Caco-2 (cell line): ENCODE results near the gene DRAP1. TPM values are rescaled to one million over a fixed set of nuclear protein-coding genes. Genes with fewer than 3 reads are reported as not detected.

Experiments
- BruUV-seq: library from RNA; stranded (reverse); fragments of 400-500 nt; replicated peaks from 2 replicates; lab custom pipeline; 2021; lab: Mats Ljungman, UMichigan
- CTCF ChIA-PET: fragments of 300-600 bp; sonication (Branson Sonifier 250); formaldehyde crosslinking; loops from one replicate; lab custom pipeline; 2022; ENCODE audit warnings: antibody characterized with exemption; lab: Charles Lee
- POLR2A ChIA-PET: fragments of 300-600 bp; sonication (Branson Sonifier 250); formaldehyde crosslinking; loops from one replicate; lab custom pipeline; 2022; ENCODE audit warnings: antibody characterized with exemption; lab: Charles Lee
- DNase-seq, 2 experiments: peaks; one replicate each; pipeline versions ENCODE4 v3.0.0 to v3.0.0-alpha.2; 2020 to 2022
- H3K27me3 ChIP-seq: replicated peaks from 2 replicates; pipeline ENCODE4 v1.6.0; 2011; ENCODE audit warnings: low read length; ENCODE audit not compliant: control insufficient read depth, insufficient read depth
- H3K36me3 ChIP-seq: 2 replicates; pipeline ENCODE4 v1.5.1; 2011; ENCODE audit warnings: low read length; ENCODE audit not compliant: control insufficient read depth, insufficient read depth
- H3K4me1 ChIP-seq: fragments of 250-450 bp; sonication (Bioruptor Pico); 2 replicates; pipeline ENCODE4 v1.5.1; 2020; ENCODE audit warnings: mild to moderate bottlenecking
- H3K4me3 ChIP-seq: 2 replicates; pipeline ENCODE4 v1.5.1; 2011; ENCODE audit warnings: low read depth, mild to moderate bottlenecking, control low read depth, low read length
- H3K9me3 ChIP-seq: fragments of 250-450 bp; sonication (Bioruptor Pico); 2 replicates; pipeline ENCODE4 v1.5.1; 2020; ENCODE audit warnings: mild to moderate bottlenecking, moderate library complexity
- H3K27ac Mint-ChIP-seq: one replicate; pipeline ENCODE4 v1.8.0; 2022; ENCODE audit warnings: mixed read lengths; ENCODE audit not compliant: unreplicated experiment
- H3K27me3 Mint-ChIP-seq: one replicate; pipeline ENCODE4 v1.8.0; 2022; ENCODE audit warnings: mixed read lengths; ENCODE audit not compliant: insufficient read depth, unreplicated experiment
- H3K36me3 Mint-ChIP-seq: one replicate; pipeline ENCODE4 v1.8.0; 2022; ENCODE audit warnings: mild to moderate bottlenecking, mixed read lengths; ENCODE audit not compliant: insufficient read depth, unreplicated experiment
- H3K4me1 Mint-ChIP-seq: one replicate; pipeline ENCODE4 v1.8.0; 2022; ENCODE audit warnings: low read depth, mixed read lengths; ENCODE audit not compliant: unreplicated experiment
- H3K4me3 Mint-ChIP-seq: one replicate; pipeline ENCODE4 v1.8.0; 2022; ENCODE audit warnings: mild to moderate bottlenecking, moderate library complexity, mixed read lengths; ENCODE audit not compliant: unreplicated experiment
- H3K9me3 Mint-ChIP-seq: one replicate; pipeline ENCODE4 v1.8.0; 2022; ENCODE audit warnings: mixed read lengths; ENCODE audit not compliant: unreplicated experiment
- intact Hi-C: fragments of 100-400 bp; cut with micrococcal nuclease; formaldehyde crosslinking; loops from one replicate; pipeline ENCODE4 v1.10.0; 2022; ENCODE audit not compliant: unreplicated experiment
- total RNA-seq: library from RNA; stranded (reverse); gene quantifications from 2 replicates; pipeline ENCODE4 v1.2.3, GENCODE V29; 2022
- TF ChIP-seq, protein P1 (sequence below), 2 experiments: fragments of 200-600 bp in 1 of 2; IDR thresholded peaks; 1 replicate in 1 of 2; 2 replicates in 1 of 2; pipeline versions ENCODE4 v1.5.1 to v1.8.0; 2011 to 2022; ENCODE audit warnings: antibody characterized with exemption in 1 of 2, control low read depth in 1 of 2, inconsistent platforms in 1 of 2, low read depth in 1 of 2, low read length in 1 of 2, mild to moderate bottlenecking in 1 of 2, moderate library complexity in 1 of 2; ENCODE audit not compliant: insufficient read depth in 1 of 2, severe bottlenecking in 1 of 2, unreplicated experiment in 1 of 2

DRAP1 gene
- total RNA-seq, 1 experiment from 2014 or later = 91.0 TPM

DNA sequence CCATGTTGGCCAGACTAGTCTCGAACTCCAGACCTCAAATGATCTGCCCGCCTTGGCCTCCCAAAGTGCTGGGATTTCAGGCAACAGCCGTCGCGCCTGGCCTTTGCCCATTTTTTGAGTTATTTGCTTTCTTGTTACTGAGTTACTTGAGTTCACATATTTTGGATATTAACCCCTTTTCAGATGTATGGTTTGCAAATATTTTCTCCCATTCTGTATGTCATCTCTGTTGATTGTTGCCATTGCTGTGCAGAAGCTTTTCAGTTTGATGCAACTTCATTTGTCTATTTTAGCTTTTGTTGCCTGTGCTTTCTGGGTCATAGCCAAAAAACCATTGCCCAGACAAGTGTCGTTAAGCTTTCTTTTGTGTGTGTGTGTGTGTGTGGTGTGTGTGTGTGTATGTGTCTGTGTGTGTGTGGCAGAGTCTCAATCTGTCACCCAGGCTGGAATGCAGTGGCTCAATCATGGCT, 32.9 kb downstream of the DRAP1 start:
- TF ChIP-seq, protein P1, sequence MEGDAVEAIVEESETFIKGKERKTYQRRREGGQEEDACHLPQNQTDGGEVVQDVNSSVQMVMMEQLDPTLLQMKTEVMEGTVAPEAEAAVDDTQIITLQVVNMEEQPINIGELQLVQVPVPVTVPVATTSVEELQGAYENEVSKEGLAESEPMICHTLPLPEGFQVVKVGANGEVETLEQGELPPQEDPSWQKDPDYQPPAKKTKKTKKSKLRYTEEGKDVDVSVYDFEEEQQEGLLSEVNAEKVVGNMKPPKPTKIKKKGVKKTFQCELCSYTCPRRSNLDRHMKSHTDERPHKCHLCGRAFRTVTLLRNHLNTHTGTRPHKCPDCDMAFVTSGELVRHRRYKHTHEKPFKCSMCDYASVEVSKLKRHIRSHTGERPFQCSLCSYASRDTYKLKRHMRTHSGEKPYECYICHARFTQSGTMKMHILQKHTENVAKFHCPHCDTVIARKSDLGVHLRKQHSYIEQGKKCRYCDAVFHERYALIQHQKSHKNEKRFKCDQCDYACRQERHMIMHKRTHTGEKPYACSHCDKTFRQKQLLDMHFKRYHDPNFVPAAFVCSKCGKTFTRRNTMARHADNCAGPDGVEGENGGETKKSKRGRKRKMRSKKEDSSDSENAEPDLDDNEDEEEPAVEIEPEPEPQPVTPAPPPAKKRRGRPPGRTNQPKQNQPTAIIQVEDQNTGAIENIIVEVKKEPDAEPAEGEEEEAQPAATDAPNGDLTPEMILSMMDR (IDR thresholded peaks at IDR 0.05; ENCODE audit: insufficient read depth in 1 of 2, low read depth in 1 of 2, low read length in 1 of 2, severe bottlenecking in 1 of 2, unreplicated experiment in 1 of 2) = no peak
- no TSS peak for BruUV-seq
- Mint-ChIP-seq H3K36me3 (no peaks in the 10 kb centered on the region), H3K4me3 (peak overlapping the region; percentile 23), H3K27me3 (no peaks in the 10 kb centered on the region), H3K27ac (peak overlapping the region; percentile 15), H3K9me3 (no peaks in the 10 kb centered on the region), H3K4me1 (peaks cover 6% of the 10 kb centered on the region)
- CTCF ChIA-PET = interaction anchor here (0.6 to 1.2 kb wide), 5 partner anchors 15 to 1108 kb away, joined by 3 to 5 read pairs (median 3); partner anchors contain the start of gene FIBP
- Histone ChIP-seq H3K4me1 (peaks cover 25% of the 10 kb centered on the region), H3K9me3 (no peaks in the 10 kb centered on the region), H3K36me3 (no peaks in the 10 kb centered on the region), H3K4me3 (no peak overlapping the region), H3K27me3 (no peaks in the 10 kb centered on the region)
- intact Hi-C loops = loop anchor here (1.0 kb wide), 1 partner anchor 9 kb away; the partner anchor contains the start of gene SART1
- POLR2A ChIA-PET = no interaction called here
- DNase-seq = peak; percentile 66 to 72

DNA sequence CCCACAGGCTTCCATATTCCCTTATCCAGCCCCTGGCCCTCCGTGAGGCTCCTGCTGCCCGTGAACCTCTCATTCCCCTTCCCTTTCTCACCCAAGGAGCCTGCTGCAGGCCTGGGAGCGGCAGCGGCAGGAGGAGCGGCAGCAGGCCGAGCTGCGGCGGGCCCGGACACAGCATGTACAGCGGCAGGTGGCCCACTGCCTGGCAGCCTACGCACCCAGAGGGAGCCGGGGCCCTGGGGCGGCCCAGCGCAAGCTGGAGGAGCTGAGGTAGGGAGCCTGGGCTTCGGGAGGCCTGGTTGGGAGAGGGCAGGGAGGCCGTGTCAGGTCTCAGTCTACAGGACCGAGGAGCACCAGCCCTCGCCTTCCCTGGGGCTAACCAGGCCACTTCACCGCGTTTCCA, 34.2 kb downstream of the DRAP1 start:
- Histone ChIP-seq H3K9me3 (no peaks in the 10 kb centered on the region), H3K4me1 (peaks cover 25% of the 10 kb centered on the region), H3K27me3 (no peaks in the 10 kb centered on the region), H3K4me3 (no peak overlapping the region), H3K36me3 (no peaks in the 10 kb centered on the region)
- CTCF ChIA-PET = no interaction called here
- DNase-seq = no peak
- Mint-ChIP-seq H3K36me3 (no peaks in the 10 kb centered on the region), H3K27me3 (no peaks in the 10 kb centered on the region), H3K9me3 (no peaks in the 10 kb centered on the region), H3K27ac (no peak overlapping the region), H3K4me1 (peaks cover 6% of the 10 kb centered on the region), H3K4me3 (no peak overlapping the region)
- BruUV-seq = no TSS peak
- TF ChIP-seq, protein P1 (IDR thresholded peaks at IDR 0.05; ENCODE audit: insufficient read depth in 1 of 2, low read depth in 1 of 2, low read length in 1 of 2, severe bottlenecking in 1 of 2, unreplicated experiment in 1 of 2) = no peak
- intact Hi-C loops = no loop called here
- POLR2A ChIA-PET = no interaction called here

DNA sequence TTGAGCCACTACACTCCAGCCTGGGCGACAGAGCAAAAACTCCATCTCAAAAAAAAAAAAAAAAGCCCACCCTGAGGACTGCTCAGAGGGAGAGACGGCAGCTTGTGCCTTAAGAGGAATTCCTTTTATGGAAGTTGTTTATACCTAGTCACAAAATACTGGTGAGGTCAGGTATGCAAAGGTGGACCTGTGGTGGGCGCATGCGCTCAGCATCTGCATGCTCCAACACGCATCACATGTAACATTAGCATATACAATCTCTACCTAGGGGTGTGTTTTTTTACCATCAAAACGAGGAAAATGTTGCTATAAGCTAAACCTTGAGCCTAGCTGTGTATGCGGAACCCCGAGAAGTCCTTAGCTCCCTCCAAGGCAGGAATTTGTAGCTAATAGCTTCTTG, 35.5 kb downstream of the DRAP1 start:
- no peak overlapping the region for H3K27ac Mint-ChIP-seq
- ChIA-PET POLR2A (interaction anchor here (0.6 kb wide), 1 partner anchor 16 kb away, joined by 4 read pairs; no protein-coding TSS in a partner anchor), CTCF (interaction anchor here (0.8 kb wide), 1 partner anchor 95 kb away, joined by 3 read pairs; no protein-coding TSS in a partner anchor)
- Histone ChIP-seq H3K4me1 (peaks cover 25% of the 10 kb centered on the region), H3K9me3 (no peaks in the 10 kb centered on the region), H3K4me3 (no peak overlapping the region), H3K27me3 (no peaks in the 10 kb centered on the region), H3K36me3 (no peaks in the 10 kb centered on the region)
- H3K36me3 Mint-ChIP-seq = no peaks in the 10 kb centered on the region
- no peaks in the 10 kb centered on the region for H3K27me3 Mint-ChIP-seq
- no peak for DNase-seq
- no peaks in the 10 kb centered on the region for H3K9me3 Mint-ChIP-seq
- intact Hi-C loops = no loop called here
- H3K4me1 Mint-ChIP-seq = peaks cover 6% of the 10 kb centered on the region
- no TSS peak for BruUV-seq
- TF ChIP-seq, protein P1 (IDR thresholded peaks at IDR 0.05; ENCODE audit: insufficient read depth in 1 of 2, low read depth in 1 of 2, low read length in 1 of 2, severe bottlenecking in 1 of 2, unreplicated experiment in 1 of 2) = no peak
- H3K4me3 Mint-ChIP-seq = no peak overlapping the region
